CD4-positive, alpha-beta T cell treated with Interleukin-6 at 100 ng/mL for 8 hours (primary cell): ENCODE measurements around the gene IRX6.

Source experiments
- DNase-seq: peaks from one replicate; pipeline ENCODE4 v3.0.0-alpha.2; 2020; ENCODE audit warnings: mixed read lengths, low spot score

IRX6 gene

GRCh38 chr16:55323637-55324271 lies at the start of gene IRX6:
Gene IRX6 (plus strand): TSS chr16:55324203. CDS start chr16:55325092, 889 bp downstream.
- DNase-seq, result no peak

- no peak for DNase-seq
Observed at GRCh38 chr16:55274391-55274790, 49.6 kb upstream of the IRX6 start.

- DNase-seq, result no peak
Observed at GRCh38 chr16:55275167-55275566, 48.8 kb upstream of the IRX6 start.

- DNase-seq, result no peak
Observed at GRCh38 chr16:55275869-55276268, 48.1 kb upstream of the IRX6 start.

- no peak for DNase-seq
Observed at GRCh38 chr16:55277536-55277935, 46.5 kb upstream of the IRX6 start.

GRCh38 chr16:55279598-55279997 lies 44.4 kb upstream of the IRX6 start:
- no peak for DNase-seq

- DNase-seq, result no peak
Observed at GRCh38 chr16:55280587-55280986, 43.4 kb upstream of the IRX6 start.

- DNase-seq, result no peak
Observed at GRCh38 chr16:55282441-55282840, 41.6 kb upstream of the IRX6 start.

- DNase-seq, result no peak
Observed at GRCh38 chr16:55283812-55284717, 39.9 kb upstream of the IRX6 start.

GRCh38 chr16:55284718-55285099 lies 39.3 kb upstream of the IRX6 start:
- no peak for DNase-seq

- DNase-seq, result no peak
Observed at GRCh38 chr16:55285586-55285985, 38.4 kb upstream of the IRX6 start.

GRCh38 chr16:55289353-55289752 lies 34.6 kb upstream of the IRX6 start:
- no peak for DNase-seq

GRCh38 chr16:55291847-55292246 lies 32.2 kb upstream of the IRX6 start:
- DNase-seq, result no peak

- no peak for DNase-seq
Observed at GRCh38 chr16:55292491-55292890, 31.5 kb upstream of the IRX6 start.

GRCh38 chr16:55294129-55294528 lies 29.9 kb upstream of the IRX6 start:
- DNase-seq, result no peak

- no peak for DNase-seq
Observed at GRCh38 chr16:55294931-55295342, 29.1 kb upstream of the IRX6 start.

- no peak for DNase-seq
Observed at GRCh38 chr16:55297062-55297909, 26.7 kb upstream of the IRX6 start.

GRCh38 chr16:55297910-55298479 lies 26.0 kb upstream of the IRX6 start:
- DNase-seq, result no peak

GRCh38 chr16:55301385-55302008 lies 22.5 kb upstream of the IRX6 start:
- DNase-seq, result no peak

GRCh38 chr16:55302635-55303034 lies 21.4 kb upstream of the IRX6 start:
- DNase-seq, result no peak

GRCh38 chr16:55308973-55309372 lies 15.0 kb upstream of the IRX6 start:
- no peak for DNase-seq

GRCh38 chr16:55322327-55322726 lies 1.7 kb upstream of the IRX6 start:
- DNase-seq, result no peak
